ENCODE measurements around the gene SLC25A5. TPM values are rescaled to one million over a fixed set of nuclear protein-coding genes. Genes with fewer than 3 reads are reported as not detected.

Gene SLC25A5
- total RNA-seq, 1 experiment from 2014 or later = 641 TPM

GRCh38 chrX:119481323-119481801 is 13.1 kb downstream of the SLC25A5 start:
- Histone ChIP-seq H3K4me1 (ENCODE audit: control insufficient read depth in 1 of 2, insufficient read depth in 2 of 2, low read length in 2 of 2) (peaks cover 0 to 30% of the 10 kb centered on the region in 2 experiments; a peak in 3 of 4 replicates), H3K27me3 (ENCODE audit: insufficient read depth, low read length) (no peaks in the 10 kb centered on the region), H3K9ac (ENCODE audit: low read length) (no peak overlapping the region), H3K9me2 (ENCODE audit: insufficient read depth) (no peaks in the 10 kb centered on the region), H3K4me3 (replicated peaks in 1 of 2; ENCODE audit: low read depth in 1 of 2, low read length in 2 of 2) (no peak overlapping the region), H3K27ac (ENCODE audit: low read depth, low read length) (no peak overlapping the region), H3K36me3 (ENCODE audit: control insufficient read depth in 1 of 2, insufficient read depth in 2 of 2, low read length in 2 of 2) (no peaks in the 10 kb centered on the region), H3K9me3 (ENCODE audit: control insufficient read depth in 1 of 2, insufficient read depth in 1 of 2, low read depth in 1 of 2, low read length in 2 of 2) (no peaks in the 10 kb centered on the region), H3K79me2 (ENCODE audit: insufficient read depth, low read length) (no peaks in the 10 kb centered on the region), H4K20me1 (ENCODE audit: insufficient read depth) (no peaks in the 10 kb centered on the region), H2AFZ (ENCODE audit: low read depth, low read length, poor library complexity, severe bottlenecking) (no peak overlapping the region), H3K4me2 (ENCODE audit: low read length) (no peak overlapping the region)
- no TSS peak for BruUV-seq (replicated peaks)
- TF ChIP-seq REST (IDR thresholded peaks at IDR 0.05; ENCODE audit: low read depth) (no peak), EGR1 (IDR thresholded peaks at IDR 0.05; ENCODE audit: low read depth) (no peak), POLR2A (IDR thresholded peaks at IDR 0.05; ENCODE audit: borderline replicate concordance, extremely low read depth, insufficient read depth, insufficient read length) (no peak), ZNF274 (IDR thresholded peaks at IDR 0.05; ENCODE audit: low read depth, low read length) (no peak), SP1 (IDR thresholded peaks at IDR 0.05; ENCODE audit: low read depth) (no peak), SIN3A (IDR thresholded peaks at IDR 0.05; ENCODE audit: low read depth) (no peak), TCF7L2 (IDR thresholded peaks at IDR 0.05; ENCODE audit: borderline replicate concordance, extremely low read depth, insufficient read depth, insufficient read length) (no peak), ELF1 (IDR thresholded peaks at IDR 0.05; ENCODE audit: borderline replicate concordance, low read depth) (no peak), SRF (IDR thresholded peaks at IDR 0.05; ENCODE audit: low read depth) (no peak), YY1 (IDR thresholded peaks at IDR 0.05; ENCODE audit: extremely low read depth, insufficient replicate concordance, low read depth, low read length) (no peak), CEBPB (IDR thresholded peaks at IDR 0.05; ENCODE audit: low read depth) (no peak), CTCF (IDR thresholded peaks at IDR 0.05 in 2 of 3, conservative IDR thresholded peaks at IDR 0.05 in 1 of 3; ENCODE audit: borderline replicate concordance in 1 of 3, insufficient read depth in 1 of 3, low read depth in 2 of 3, low read length in 2 of 3) (no peak), EZH2phosphoT487 (IDR thresholded peaks at IDR 0.05; ENCODE audit: borderline replicate concordance) (no peak), FOSL1 (IDR thresholded peaks at IDR 0.05; ENCODE audit: low read depth) (no peak), RAD21 (IDR thresholded peaks at IDR 0.05; ENCODE audit: low read depth) (no peak), MAX (IDR thresholded peaks at IDR 0.05) (no peak), CBX3 (IDR thresholded peaks at IDR 0.05; ENCODE audit: low read depth) (no peak)
- ChIA-PET RAD21 (ENCODE audit: low non-redundant PET in 1 of 2, low total read pairs in 2 of 2, uncharacterized antibody in 2 of 2, unreplicated experiment in 2 of 2) (no interaction called here), POLR2A (no interaction called here), CTCF (interaction anchor here (1.7 kb wide), 1 partner anchor 13 kb away, joined by 16 read pairs; no protein-coding TSS in a partner anchor)
- intact Hi-C loops (cut with micrococcal nuclease) = no loop called here
- no peak for ATAC-seq
- DNase-seq (ENCODE audit: low read depth, low spot score) = no peak
